Measurements from ENCODE around the gene LCAT. TPM values are rescaled to one million over a fixed set of nuclear protein-coding genes. Genes with fewer than 3 reads are reported as not detected.

LCAT gene
- total and polyA plus RNA-seq, 9 of the 15 experiments (the other 6 are each of a cell fraction or from before 2014, with no cell fraction given): 0.46 to 21.0 (median 5.0) TPM

GRCh38 chr16:67922221-67922620, 21.7 kb downstream of the LCAT start (continued):
- no peak for TF ChIP-seq RREB1 (CRISPR knock-in tag; IDR thresholded peaks at IDR 0.05)
- TF ChIP-seq LCOR (CRISPR knock-in tag; IDR thresholded peaks at IDR 0.05): no peak
- TF ChIP-seq ZBTB8A (IDR thresholded peaks at IDR 0.05; ENCODE audit: partially characterized antibody): no peak
- TF ChIP-seq FOXK1 (CRISPR knock-in tag; IDR thresholded peaks at IDR 0.05; ENCODE audit: borderline replicate concordance): no peak
- TF ChIP-seq MXI1 (IDR thresholded peaks at IDR 0.05; ENCODE audit: low read depth, low read length): no peak
- no peak for TF ChIP-seq RB1 (IDR thresholded peaks at IDR 0.05; ENCODE audit: low read depth)
- 0 out of 2 replicates have a peak, but pooled peaks have one; percentile 32 for TF ChIP-seq LEF1 (IDR thresholded peaks at IDR 0.05)
- no peak for TF ChIP-seq KLF10 (CRISPR knock-in tag; IDR thresholded peaks at IDR 0.05)
- TF ChIP-seq NFYB (IDR thresholded peaks at IDR 0.05; ENCODE audit: extremely low read depth, insufficient read length): no peak
- TF ChIP-seq PHF21A (IDR thresholded peaks at IDR 0.05; ENCODE audit: borderline replicate concordance, low read depth): no peak
- TF ChIP-seq CTCFL (IDR thresholded peaks at IDR 0.05; ENCODE audit: borderline replicate concordance, insufficient read depth, low read depth, low read length, poor library complexity, severe bottlenecking): no peak
- TF ChIP-seq MAX (CRISPR knock-in tag; IDR thresholded peaks at IDR 0.05): peak; percentile 36; the same call in 1 of the 2 replicates
- TF ChIP-seq ESRRA (IDR thresholded peaks at IDR 0.05; ENCODE audit: borderline replicate concordance, low read depth): no peak
- TF ChIP-seq, protein P1, sequence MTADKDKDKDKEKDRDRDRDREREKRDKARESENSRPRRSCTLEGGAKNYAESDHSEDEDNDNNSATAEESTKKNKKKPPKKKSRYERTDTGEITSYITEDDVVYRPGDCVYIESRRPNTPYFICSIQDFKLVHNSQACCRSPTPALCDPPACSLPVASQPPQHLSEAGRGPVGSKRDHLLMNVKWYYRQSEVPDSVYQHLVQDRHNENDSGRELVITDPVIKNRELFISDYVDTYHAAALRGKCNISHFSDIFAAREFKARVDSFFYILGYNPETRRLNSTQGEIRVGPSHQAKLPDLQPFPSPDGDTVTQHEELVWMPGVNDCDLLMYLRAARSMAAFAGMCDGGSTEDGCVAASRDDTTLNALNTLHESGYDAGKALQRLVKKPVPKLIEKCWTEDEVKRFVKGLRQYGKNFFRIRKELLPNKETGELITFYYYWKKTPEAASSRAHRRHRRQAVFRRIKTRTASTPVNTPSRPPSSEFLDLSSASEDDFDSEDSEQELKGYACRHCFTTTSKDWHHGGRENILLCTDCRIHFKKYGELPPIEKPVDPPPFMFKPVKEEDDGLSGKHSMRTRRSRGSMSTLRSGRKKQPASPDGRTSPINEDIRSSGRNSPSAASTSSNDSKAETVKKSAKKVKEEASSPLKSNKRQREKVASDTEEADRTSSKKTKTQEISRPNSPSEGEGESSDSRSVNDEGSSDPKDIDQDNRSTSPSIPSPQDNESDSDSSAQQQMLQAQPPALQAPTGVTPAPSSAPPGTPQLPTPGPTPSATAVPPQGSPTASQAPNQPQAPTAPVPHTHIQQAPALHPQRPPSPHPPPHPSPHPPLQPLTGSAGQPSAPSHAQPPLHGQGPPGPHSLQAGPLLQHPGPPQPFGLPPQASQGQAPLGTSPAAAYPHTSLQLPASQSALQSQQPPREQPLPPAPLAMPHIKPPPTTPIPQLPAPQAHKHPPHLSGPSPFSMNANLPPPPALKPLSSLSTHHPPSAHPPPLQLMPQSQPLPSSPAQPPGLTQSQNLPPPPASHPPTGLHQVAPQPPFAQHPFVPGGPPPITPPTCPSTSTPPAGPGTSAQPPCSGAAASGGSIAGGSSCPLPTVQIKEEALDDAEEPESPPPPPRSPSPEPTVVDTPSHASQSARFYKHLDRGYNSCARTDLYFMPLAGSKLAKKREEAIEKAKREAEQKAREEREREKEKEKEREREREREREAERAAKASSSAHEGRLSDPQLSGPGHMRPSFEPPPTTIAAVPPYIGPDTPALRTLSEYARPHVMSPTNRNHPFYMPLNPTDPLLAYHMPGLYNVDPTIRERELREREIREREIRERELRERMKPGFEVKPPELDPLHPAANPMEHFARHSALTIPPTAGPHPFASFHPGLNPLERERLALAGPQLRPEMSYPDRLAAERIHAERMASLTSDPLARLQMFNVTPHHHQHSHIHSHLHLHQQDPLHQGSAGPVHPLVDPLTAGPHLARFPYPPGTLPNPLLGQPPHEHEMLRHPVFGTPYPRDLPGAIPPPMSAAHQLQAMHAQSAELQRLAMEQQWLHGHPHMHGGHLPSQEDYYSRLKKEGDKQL (CRISPR knock-in tag; IDR thresholded peaks at IDR 0.05; ENCODE audit: borderline replicate concordance): no peak
- no peak for TF ChIP-seq RBBP5 (IDR thresholded peaks at IDR 0.05; ENCODE audit: borderline replicate concordance, insufficient read depth, low read length, poor library complexity, severe bottlenecking)
